ENCODE results near the gene MS4A2. TPM values are rescaled to one million over a fixed set of nuclear protein-coding genes. Genes with fewer than 3 reads are reported as not detected.
"Not testable (repeated sequence)": the region's sequence is repeated elsewhere in the genome, so short reads cannot be mapped to it uniquely, and the experiment has no call there.

The MS4A2 gene
- total RNA-seq: not detected

DNA sequence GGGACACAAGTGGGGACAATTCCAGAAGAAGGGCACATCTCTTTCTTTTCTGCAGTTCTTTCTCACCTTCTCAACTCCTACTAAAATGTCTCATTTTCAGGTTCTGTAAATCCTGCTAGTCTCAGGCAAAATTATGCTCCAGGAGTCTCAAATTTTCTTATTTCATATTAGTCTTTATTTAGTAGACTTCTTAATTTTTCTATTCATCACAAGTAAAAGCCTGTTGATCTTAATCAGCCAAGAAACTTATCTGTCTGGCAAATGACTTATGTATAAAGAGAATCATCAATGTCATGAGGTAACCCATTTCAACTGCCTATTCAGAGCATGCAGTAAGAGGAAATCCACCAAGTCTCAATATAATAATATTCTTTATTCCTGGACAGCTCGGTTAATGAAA, at the start of gene MS4A2:
MS4A2 (plus strand) TSS at position 301 of the 400 bp plus-strand sequence. CDS start 102 bp downstream, outside the sequence.
- ATAC-seq (replicated peaks): no peak
- Mint-ChIP-seq H3K4me1 (no peaks in the 10 kb centered on the region), H3K9me3 (no peaks in the 10 kb centered on the region), H3K27me3 (peaks cover 35% of the 10 kb centered on the region), H3K27ac (no peak within 1 kb of the TSS), H3K4me3 (no peak within 1 kb of the TSS), H3K36me3 (ENCODE audit: low read depth) (no peaks in the 10 kb centered on the region)

DNA sequence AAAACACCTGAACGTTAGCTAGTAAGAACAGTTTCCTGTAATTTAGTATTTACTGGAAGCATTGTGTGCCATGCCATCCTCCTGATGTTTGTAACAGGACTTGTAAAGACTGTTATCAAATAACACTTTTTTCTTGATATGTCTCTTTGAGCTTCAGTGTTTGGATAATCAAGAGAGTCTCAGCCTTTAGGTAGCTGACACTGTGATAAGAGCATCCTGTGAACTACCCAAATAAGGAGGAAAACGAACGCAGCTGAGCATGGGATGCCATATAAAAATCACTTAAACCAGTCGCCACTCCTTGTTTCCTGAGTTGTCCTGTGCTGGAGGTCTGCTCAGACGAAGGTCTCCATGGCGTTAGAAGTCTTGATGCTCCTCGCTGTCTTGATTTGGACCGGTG, 48.4 kb upstream of the MS4A2 start, which contains the start of gene OOSP2:
OOSP2 (plus strand) TSS at position 301 of the 400 bp plus-strand sequence; CDS start at position 352, 51 bp downstream.
- Mint-ChIP-seq H3K27ac (no peak within 1 kb of the TSS), H3K4me3 (no peak within 1 kb of the TSS), H3K27me3 (peaks cover 4% of the 10 kb centered on the region), H3K36me3 (ENCODE audit: low read depth) (no peaks in the 10 kb centered on the region), H3K4me1 (no peaks in the 10 kb centered on the region), H3K9me3 (no peaks in the 10 kb centered on the region)
- ATAC-seq (replicated peaks): no peak

DNA sequence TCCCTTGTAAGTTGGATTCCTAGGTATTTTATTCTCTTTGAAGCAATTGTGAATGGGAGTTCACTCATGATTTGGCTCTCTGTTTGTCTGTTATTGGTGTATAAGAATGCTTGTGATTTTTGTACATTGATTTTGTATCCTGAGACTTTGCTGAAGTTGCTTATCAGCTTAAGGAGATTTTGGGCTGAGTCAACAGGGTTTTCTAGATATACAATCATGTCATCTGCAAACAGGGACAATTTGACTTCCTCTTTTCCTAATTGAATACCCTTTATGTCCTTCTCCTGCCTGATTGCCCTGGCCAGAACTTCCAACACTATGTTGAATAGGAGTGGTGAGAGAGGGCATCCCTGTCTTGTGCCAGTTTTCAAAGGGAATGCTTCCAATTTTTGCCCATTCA, 38.0 kb upstream of the MS4A2 start:
- H3K36me3 Mint-ChIP-seq (ENCODE audit: low read depth); ATAC-seq (replicated peaks): not testable (repeated sequence)
- peaks cover 13% of the 10 kb centered on the region for H3K27me3 Mint-ChIP-seq

DNA sequence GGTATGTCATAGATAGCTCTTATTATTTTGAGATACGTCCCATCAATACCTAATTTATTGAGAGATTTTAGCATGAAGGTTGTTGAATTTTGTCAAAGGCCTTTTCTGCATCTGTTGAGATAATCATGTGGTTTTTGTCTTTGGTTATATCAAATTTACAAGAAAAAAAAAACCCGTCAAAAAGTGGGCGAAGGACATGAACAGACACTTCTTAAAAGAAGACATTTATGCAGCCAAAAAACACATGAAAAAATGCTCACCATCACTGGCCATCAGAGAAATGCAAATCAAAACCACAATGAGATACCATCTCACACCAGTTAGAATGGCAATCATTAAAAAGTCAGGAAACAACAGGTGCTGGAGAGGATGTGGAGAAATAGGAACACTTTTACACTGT, 37.6 kb upstream of the MS4A2 start:
- H3K9me3 Mint-ChIP-seq; H3K4me3 Mint-ChIP-seq; ATAC-seq (replicated peaks); H3K27ac Mint-ChIP-seq; H3K36me3 Mint-ChIP-seq (ENCODE audit: low read depth); H3K4me1 Mint-ChIP-seq: not testable (repeated sequence)
- H3K27me3 Mint-ChIP-seq: peaks cover 11% of the 10 kb centered on the region

More for the DNA sequence above, 38.0 kb upstream of the MS4A2 start:
- not testable (repeated sequence) for H3K4me1 Mint-ChIP-seq, H3K9me3 Mint-ChIP-seq, H3K27ac Mint-ChIP-seq, H3K4me3 Mint-ChIP-seq

DNA sequence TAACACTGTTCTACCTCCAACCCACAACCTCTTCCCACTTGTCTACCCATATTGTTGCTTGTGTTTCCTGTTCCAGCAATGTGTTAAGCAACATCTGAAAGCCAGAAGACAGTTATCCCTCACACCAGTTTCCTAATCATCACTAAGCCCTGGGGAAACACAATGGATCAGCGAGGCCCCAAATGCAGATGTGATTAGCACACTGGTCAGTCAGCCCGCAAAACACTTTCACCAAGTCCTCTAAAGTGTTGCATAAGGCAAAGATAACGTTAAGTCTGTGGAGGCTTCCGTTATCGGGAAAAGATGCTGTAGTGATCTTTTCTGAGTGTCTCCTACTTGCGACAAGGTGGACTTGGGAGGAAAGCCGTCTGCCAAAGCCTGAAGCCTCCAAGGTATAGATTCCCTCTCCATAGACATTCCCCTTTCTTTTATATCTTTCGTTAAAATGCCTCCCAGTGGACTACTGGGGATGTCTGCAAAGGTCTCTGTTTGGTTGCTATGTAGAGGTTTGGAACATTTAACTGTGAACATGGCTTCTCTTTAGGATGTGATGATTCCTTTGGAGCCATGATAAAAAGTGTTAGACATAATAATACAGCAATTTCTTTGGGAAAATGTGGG, 32.0 kb upstream of the MS4A2 start, which contains the start of gene MS4A3:
MS4A3 (plus strand) TSS at position 317 of the 621 bp plus-strand sequence. CDS start 4,496 bp downstream, outside the sequence.
- Mint-ChIP-seq H3K27ac (no peak within 1 kb of the TSS), H3K9me3 (peaks cover 4% of the 10 kb centered on the region), H3K36me3 (ENCODE audit: low read depth) (no peaks in the 10 kb centered on the region), H3K4me3 (no peak within 1 kb of the TSS), H3K27me3 (peaks cover 18% of the 10 kb centered on the region), H3K4me1 (no peaks in the 10 kb centered on the region)
- ATAC-seq (replicated peaks): no peak

DNA sequence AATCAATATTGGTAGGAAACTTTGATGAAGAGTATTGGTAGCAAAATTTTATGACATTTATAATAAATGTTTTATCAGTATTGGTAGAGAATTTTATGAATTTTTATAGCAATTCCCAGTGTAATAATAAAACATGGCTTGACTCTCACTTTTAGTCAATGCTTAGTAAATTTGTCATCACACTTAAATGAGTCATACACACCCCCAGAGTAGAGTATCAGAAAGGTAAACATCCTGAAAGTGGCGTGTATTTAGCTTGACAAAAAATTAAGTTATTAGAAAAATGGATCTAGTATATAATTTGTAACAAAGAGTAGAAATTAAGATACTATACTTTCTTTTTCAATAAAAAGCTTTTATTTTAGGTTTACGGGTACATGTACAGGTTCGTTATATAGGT, 29.4 kb upstream of the MS4A2 start:
- peaks cover 20% of the 10 kb centered on the region for H3K27me3 Mint-ChIP-seq
- no peak overlapping the region for H3K27ac Mint-ChIP-seq
- no peaks in the 10 kb centered on the region for H3K4me1 Mint-ChIP-seq
- ATAC-seq (replicated peaks): peak; percentile 52
- no peak overlapping the region for H3K4me3 Mint-ChIP-seq
- no peaks in the 10 kb centered on the region for H3K36me3 Mint-ChIP-seq (ENCODE audit: low read depth)
- peaks cover 4% of the 10 kb centered on the region for H3K9me3 Mint-ChIP-seq

DNA sequence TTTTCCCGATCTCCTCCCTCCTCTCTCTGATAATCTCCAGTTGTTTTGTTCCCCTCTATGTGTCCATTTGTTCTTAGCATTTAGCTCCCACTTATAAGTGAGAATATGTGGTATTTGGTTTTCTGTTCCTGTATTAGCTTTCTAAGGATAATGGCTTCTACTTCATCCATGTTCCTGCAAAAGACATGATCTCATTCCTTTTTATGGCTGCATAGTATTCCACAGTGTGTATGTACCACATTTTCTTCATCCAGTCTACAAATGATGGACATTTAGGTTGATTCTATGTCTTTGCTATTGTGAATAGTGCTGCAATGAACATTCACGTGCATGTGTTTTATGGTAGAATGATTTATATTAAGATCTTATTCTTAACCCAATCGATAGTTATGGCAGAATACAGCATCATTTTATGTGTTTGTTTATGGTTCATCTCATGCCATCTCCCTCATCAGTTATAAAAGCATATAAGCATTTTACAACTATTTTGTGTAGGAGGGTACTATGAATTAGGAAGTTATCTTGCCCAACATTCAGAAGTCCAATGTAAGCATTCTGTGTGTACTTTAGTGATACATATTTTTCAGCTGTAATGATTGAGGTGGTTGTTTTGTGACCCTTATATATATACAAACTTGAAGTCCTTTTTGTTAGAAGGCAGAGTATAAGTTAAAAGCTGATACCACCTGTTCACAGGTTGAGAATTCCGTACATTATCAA, 28.8 kb upstream of the MS4A2 start:
- Mint-ChIP-seq H3K9me3 (peaks cover 4% of the 10 kb centered on the region), H3K4me3 (no peak overlapping the region), H3K4me1 (no peaks in the 10 kb centered on the region), H3K36me3 (ENCODE audit: low read depth) (no peaks in the 10 kb centered on the region), H3K27ac (no peak overlapping the region), H3K27me3 (peaks cover 20% of the 10 kb centered on the region)
- ATAC-seq (replicated peaks): no peak

DNA sequence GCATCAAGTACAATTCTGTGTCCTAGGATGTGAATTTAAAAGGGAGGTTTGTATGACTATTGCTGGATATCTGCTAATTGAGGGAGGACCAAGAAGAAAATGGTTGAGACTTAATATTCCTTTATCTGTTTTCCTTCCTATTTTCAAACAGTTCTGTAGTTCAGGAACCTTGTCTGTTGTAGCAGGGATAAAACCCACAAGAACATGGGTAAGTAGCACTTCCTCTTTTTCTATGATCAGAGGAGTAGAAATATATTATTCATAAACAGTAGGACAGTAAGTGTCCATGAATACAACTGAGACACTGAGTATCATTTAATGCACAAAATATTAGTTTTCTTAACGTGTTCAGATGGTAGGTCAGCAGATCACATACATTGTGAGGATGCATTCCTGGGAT, 24.4 kb upstream of the MS4A2 start:
- H3K27ac Mint-ChIP-seq: no peak overlapping the region
- no peaks in the 10 kb centered on the region for H3K36me3 Mint-ChIP-seq (ENCODE audit: low read depth)
- H3K9me3 Mint-ChIP-seq: peaks cover 4% of the 10 kb centered on the region
- peaks cover 11% of the 10 kb centered on the region for H3K27me3 Mint-ChIP-seq
- H3K4me1 Mint-ChIP-seq: no peaks in the 10 kb centered on the region
- H3K4me3 Mint-ChIP-seq: no peak overlapping the region
- no peak for ATAC-seq (replicated peaks)

DNA sequence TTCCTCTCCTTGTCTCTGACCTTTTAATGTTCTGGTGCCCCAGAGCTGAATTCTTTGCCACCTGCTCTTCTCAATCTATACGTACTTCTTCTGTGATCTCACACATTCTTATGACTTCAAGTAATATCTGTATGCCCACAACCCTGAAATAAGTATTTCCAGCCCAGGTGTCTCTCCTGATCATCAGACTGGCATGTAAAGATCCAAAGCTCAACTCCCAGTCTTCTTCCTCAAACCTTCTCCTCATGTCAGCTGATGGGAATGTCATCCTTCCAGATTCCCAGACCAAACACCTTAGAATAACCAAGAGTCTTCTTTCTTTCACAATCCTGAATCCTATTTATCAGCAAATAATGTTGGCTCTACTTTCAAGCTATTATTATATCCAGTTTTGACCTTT, 22.7 kb upstream of the MS4A2 start:
- no peaks in the 10 kb centered on the region for H3K4me1 Mint-ChIP-seq
- H3K27ac Mint-ChIP-seq: no peak overlapping the region
- H3K27me3 Mint-ChIP-seq: peaks cover 16% of the 10 kb centered on the region
- no peaks in the 10 kb centered on the region for H3K9me3 Mint-ChIP-seq
- ATAC-seq (replicated peaks): no peak
- H3K4me3 Mint-ChIP-seq: no peak overlapping the region
- H3K36me3 Mint-ChIP-seq (ENCODE audit: low read depth): no peaks in the 10 kb centered on the region

DNA sequence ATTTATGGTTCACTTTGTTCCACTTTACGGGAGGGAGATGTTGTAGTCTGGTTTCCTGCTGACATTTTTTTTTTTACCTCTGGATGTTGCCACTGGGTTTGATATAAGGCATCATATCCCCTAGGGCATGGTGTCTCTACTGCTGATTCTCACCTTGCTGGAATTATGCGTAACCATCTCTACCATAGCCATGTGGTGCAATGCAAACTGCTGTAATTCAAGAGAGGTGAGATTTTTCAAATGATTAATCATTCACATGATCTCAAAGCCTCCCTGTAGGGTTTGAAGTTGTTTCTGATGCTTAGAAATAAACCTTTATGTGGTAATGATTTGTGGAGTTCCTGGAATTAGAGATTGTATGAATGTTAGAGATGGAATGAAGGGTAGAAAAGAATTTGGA, 19.0 kb upstream of the MS4A2 start:
- Mint-ChIP-seq H3K4me3 (no peak overlapping the region), H3K27me3 (peaks cover 22% of the 10 kb centered on the region), H3K9me3 (peaks cover 4% of the 10 kb centered on the region), H3K36me3 (ENCODE audit: low read depth) (no peaks in the 10 kb centered on the region), H3K27ac (no peak overlapping the region), H3K4me1 (no peaks in the 10 kb centered on the region)
- no peak for ATAC-seq (replicated peaks)

DNA sequence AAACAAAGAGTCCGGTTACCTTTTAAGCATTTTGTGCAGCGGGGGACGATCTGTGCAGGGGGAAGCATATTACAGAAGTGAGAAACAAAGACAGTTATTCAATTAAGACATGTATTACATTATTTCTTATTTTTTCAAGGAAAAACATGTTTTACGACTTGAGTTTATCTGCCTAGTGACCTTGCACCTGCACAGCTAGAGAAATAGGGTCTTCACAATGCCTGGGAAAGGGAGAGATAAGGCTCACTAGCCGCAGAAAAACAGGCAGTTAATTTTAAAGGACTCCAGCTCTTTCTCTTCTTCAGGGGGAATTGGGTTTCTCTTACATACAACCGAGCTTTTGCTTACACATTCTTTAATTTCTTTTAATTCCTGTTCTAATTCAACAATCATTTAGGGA, 16.8 kb upstream of the MS4A2 start:
- not testable (repeated sequence) for H3K4me1 Mint-ChIP-seq; H3K9me3 Mint-ChIP-seq; H3K4me3 Mint-ChIP-seq; ATAC-seq (replicated peaks); H3K27ac Mint-ChIP-seq; H3K36me3 Mint-ChIP-seq (ENCODE audit: low read depth)
- H3K27me3 Mint-ChIP-seq: peaks cover 27% of the 10 kb centered on the region

DNA sequence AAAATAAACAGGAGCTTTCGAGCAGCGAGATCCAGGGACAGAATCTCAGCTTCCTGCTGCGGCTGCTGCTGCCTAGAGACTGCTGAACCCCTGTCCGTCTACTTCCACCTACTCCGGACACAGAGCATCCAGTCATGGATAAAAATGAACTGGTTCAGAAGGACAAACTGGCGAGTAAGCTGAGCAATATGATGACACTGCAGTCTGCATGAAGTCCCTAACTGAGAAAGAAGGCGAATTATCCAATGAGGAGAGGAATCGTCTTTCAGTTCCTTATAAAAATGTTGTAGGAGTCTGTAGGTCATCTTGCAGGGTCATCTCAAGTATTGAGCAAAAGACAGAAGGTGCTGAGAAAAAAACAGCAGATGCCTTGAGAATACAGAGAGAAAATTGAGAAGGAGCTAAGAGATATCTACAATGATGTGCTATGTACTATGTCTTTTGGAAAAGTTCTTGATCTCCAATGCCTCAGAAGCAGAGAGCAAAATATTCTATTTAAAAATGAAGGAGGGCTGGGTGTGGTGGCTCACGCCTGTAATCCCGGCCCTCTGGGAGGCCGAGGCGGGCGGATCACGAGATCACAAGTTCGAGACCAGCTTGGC, 11.1 kb upstream of the MS4A2 start:
- no peak for ATAC-seq (replicated peaks)
- H3K9me3 Mint-ChIP-seq: no peaks in the 10 kb centered on the region
- H3K27me3 Mint-ChIP-seq: peaks cover 17% of the 10 kb centered on the region
- H3K27ac Mint-ChIP-seq: no peak overlapping the region
- no peak overlapping the region for H3K4me3 Mint-ChIP-seq
- no peaks in the 10 kb centered on the region for H3K36me3 Mint-ChIP-seq (ENCODE audit: low read depth)
- H3K4me1 Mint-ChIP-seq: no peaks in the 10 kb centered on the region

DNA sequence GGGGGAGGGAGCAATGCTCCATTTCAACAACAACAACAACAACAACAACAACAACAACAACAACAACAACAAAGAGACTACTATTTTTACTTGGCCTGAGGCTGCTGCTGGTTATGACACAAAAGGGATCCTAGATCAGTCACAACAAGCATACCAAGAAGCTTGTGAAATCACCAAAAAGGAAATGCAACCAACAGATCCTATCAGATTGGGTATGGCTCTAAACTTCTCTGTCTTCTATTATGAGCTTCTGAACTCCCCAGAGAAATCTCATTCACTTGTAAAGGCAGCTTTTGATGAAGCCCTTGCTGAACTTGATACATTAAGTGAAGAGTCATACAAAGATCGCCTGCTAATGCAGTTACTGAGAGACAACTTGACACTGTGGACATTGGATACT, 10.5 kb upstream of the MS4A2 start:
- H3K27ac Mint-ChIP-seq: no peak overlapping the region
- no peak overlapping the region for H3K4me3 Mint-ChIP-seq
- no peak for ATAC-seq (replicated peaks)
- peaks cover 18% of the 10 kb centered on the region for H3K27me3 Mint-ChIP-seq
- H3K4me1 Mint-ChIP-seq: no peaks in the 10 kb centered on the region
- H3K9me3 Mint-ChIP-seq: no peaks in the 10 kb centered on the region
- no peaks in the 10 kb centered on the region for H3K36me3 Mint-ChIP-seq (ENCODE audit: low read depth)

DNA sequence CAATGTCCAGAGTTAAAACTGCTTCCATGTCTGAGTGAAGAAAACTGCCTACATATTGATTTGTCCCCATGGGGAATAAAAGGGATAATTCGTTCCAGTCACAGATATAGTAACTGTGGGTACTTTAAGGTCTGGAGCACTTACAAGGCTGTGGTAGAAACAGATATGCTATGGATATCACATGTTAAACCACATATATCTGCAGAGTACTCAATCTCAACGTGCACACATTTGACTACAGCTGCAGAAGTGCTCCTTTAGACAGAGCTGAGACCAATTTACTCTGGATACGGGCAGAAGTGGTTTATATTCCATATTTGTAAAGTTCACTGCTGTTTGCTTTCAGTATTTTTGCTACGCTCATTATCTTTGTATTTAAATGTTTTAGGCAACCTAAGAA, 9.7 kb upstream of the MS4A2 start:
- Mint-ChIP-seq H3K36me3 (ENCODE audit: low read depth) (no peaks in the 10 kb centered on the region), H3K9me3 (no peaks in the 10 kb centered on the region), H3K27me3 (peaks cover 18% of the 10 kb centered on the region), H3K4me1 (no peaks in the 10 kb centered on the region), H3K4me3 (no peak overlapping the region), H3K27ac (no peak overlapping the region)
- ATAC-seq (replicated peaks): no peak

DNA sequence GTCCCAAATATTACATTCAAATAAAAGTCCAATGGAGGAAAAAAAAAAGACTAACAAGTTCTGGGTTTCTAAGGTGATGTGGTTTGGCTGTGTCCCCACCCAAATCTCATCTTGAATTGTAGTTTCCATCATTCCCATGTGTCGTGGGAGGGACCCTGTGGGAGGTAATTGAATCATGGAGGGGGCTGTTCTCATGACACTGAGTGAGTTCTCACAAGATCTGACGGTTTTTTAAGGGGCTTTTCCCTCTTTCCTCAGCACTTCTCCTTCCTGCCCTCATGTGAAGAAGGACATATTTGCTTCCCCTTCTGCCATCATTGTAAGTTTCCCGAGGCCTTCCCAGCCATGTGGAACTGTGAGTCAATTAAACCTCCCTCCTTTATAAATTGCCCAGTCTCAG, 7.9 kb upstream of the MS4A2 start:
- H3K27me3 Mint-ChIP-seq: peaks cover 26% of the 10 kb centered on the region
- H3K27ac Mint-ChIP-seq: no peak overlapping the region
- H3K4me3 Mint-ChIP-seq: no peak overlapping the region
- no peak for ATAC-seq (replicated peaks)
- no peaks in the 10 kb centered on the region for H3K36me3 Mint-ChIP-seq (ENCODE audit: low read depth)
- no peaks in the 10 kb centered on the region for H3K4me1 Mint-ChIP-seq
- H3K9me3 Mint-ChIP-seq: no peaks in the 10 kb centered on the region

All from activated T-helper 17 cell treated with anti-CD3 and anti-CD28 coated beads, Interleukin-2, amount 50 U/mL, for 72 hours (primary cell).